ENCODE results near the gene MCOLN1. TPM values are rescaled to one million over a fixed set of nuclear protein-coding genes. Genes with fewer than 3 reads are reported as not detected.

The MCOLN1 gene
- total and polyA plus RNA-seq, 2 donors (not counting 3 experiments of a cell fraction or from before 2014, with no cell fraction given), result 23.0 to 60.9 TPM

DNA sequence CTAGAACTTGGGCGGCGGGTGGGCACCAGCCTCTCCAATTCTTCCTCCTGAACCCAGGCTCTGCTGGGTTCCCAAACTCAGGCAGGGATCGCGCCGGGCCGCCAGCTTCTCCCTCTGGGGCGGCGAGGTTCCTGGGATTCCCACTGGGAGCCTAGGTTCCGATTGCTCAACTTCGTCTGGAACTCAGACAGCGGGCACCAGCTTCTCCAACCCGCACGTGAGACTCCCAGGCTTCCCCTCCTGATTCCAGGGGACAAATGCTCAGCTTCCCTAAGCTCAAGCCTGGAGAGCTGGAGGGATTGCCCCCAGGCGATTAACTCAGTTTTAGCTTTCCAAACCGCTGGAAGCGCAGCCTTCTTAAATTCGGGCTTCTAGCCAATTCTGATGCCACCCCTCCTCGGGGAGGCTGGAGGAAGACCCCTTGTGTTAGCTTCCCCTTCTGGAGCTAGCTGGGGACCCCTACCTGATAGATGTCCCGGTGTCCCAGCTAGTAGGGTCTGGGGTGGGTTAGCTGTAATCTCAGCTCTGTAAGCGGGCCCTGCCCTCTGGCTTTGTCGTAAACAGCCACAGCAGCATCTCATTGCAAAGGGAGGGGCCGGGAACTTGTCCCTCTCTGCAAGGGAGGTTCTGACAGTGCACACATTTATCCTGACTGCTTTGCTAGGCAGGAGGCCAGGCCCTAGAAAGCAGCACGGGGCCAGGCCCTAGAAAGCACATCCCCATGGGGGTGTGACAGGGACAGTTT lies 671 bp downstream of the MCOLN1 start:
- Histone ChIP-seq H2AFZ (ENCODE audit: low read depth, low read length) (peak overlapping the region; percentile 54), H3K27me3 (ENCODE audit: control insufficient read depth in 2 of 2, insufficient read depth in 2 of 2, low read length in 2 of 2) (no peaks in the 10 kb centered on the region), H3K36me3 (ENCODE audit: control insufficient read depth in 2 of 2, extremely low read depth in 1 of 2, insufficient read depth in 2 of 2, low read length in 2 of 2) (peaks cover 0 to 16% of the 10 kb centered on the region in 2 experiments), H3K9me3 (replicated peaks; ENCODE audit: control insufficient read depth, insufficient read depth, low read length) (no peaks in the 10 kb centered on the region), H3K9ac (replicated peaks; ENCODE audit: extremely low read depth, insufficient read depth, low read length) (peak overlapping the region; percentile 78), H3K79me2 (ENCODE audit: control insufficient read depth, insufficient read depth, low read length) (peaks cover 8% of the 10 kb centered on the region), H4K20me1 (replicated peaks; ENCODE audit: control insufficient read depth, extremely low read depth, insufficient read depth, low read length) (no peaks in the 10 kb centered on the region), H3K9me1 (replicated peaks; ENCODE audit: control insufficient read depth, extremely low read depth, insufficient read depth, low read length) (no peaks in the 10 kb centered on the region), H3K27ac (ENCODE audit: insufficient read depth, low read depth, low read length) (peak overlapping the region; percentile 4), H3K4me3 (replicated peaks in 1 of 3; ENCODE audit: insufficient read depth in 1 of 3, low read depth in 1 of 3, low read length in 3 of 3) (peak overlapping the region; percentile 64 to 94 (median 81)), H3K4me2 (ENCODE audit: insufficient read depth, low read length) (peak overlapping the region; percentile 97), H3K4me1 (ENCODE audit: control insufficient read depth, extremely low read depth, insufficient read depth, low read length) (peaks cover 16% of the 10 kb centered on the region)
- DNase-seq (ENCODE audit: low read depth, low spot score), result no peak
- dilution Hi-C loops (cut with MboI; ENCODE audit: extremely low pct_ligation_motif_present, low sequenced_read_pairs) (no loop called here), intact Hi-C loops (cut with micrococcal nuclease) (loop anchor here (1.0 to 5.0 kb wide), 2 partner anchors 11 to 36 kb away; partner anchors contain the start of gene PEX11G)
- TF ChIP-seq FOS (IDR thresholded peaks at IDR 0.05; ENCODE audit: borderline replicate concordance, insufficient read depth, low read length) (no peak), POLR2A (IDR thresholded peaks at IDR 0.05; ENCODE audit: low read depth, low read length) (no peak), EZH2 (IDR thresholded peaks at IDR 0.05; ENCODE audit: borderline replicate concordance, low read depth, low read length, severe bottlenecking) (no peak), POLR2AphosphoS5 (IDR thresholded peaks at IDR 0.05; ENCODE audit: insufficient read depth, low read depth, low read length) (no peak), JUN (IDR thresholded peaks at IDR 0.05; ENCODE audit: borderline replicate concordance, insufficient read depth, insufficient read length, low read depth) (no peak), GATA2 (IDR thresholded peaks at IDR 0.05; ENCODE audit: insufficient read depth, insufficient read length, low read depth, low read length) (no peak), MYC (IDR thresholded peaks at IDR 0.05; ENCODE audit: low read depth, low read length) (no peak)
- TF ChIP-seq, protein P1, sequence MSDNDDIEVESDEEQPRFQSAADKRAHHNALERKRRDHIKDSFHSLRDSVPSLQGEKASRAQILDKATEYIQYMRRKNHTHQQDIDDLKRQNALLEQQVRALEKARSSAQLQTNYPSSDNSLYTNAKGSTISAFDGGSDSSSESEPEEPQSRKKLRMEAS (IDR thresholded peaks at IDR 0.05; ENCODE audit: insufficient read depth, insufficient read length), result no peak
- TF ChIP-seq, protein P2, sequence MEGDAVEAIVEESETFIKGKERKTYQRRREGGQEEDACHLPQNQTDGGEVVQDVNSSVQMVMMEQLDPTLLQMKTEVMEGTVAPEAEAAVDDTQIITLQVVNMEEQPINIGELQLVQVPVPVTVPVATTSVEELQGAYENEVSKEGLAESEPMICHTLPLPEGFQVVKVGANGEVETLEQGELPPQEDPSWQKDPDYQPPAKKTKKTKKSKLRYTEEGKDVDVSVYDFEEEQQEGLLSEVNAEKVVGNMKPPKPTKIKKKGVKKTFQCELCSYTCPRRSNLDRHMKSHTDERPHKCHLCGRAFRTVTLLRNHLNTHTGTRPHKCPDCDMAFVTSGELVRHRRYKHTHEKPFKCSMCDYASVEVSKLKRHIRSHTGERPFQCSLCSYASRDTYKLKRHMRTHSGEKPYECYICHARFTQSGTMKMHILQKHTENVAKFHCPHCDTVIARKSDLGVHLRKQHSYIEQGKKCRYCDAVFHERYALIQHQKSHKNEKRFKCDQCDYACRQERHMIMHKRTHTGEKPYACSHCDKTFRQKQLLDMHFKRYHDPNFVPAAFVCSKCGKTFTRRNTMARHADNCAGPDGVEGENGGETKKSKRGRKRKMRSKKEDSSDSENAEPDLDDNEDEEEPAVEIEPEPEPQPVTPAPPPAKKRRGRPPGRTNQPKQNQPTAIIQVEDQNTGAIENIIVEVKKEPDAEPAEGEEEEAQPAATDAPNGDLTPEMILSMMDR (IDR thresholded peaks at IDR 0.05; ENCODE audit: extremely low read depth in 1 of 2, insufficient read depth in 1 of 2, low read depth in 1 of 2, low read length in 2 of 2), result no peak
- CTCF ChIA-PET, result interaction anchor here (0.7 to 2.8 kb wide), 11 partner anchors 10 to 424 kb away, joined by 3 to 11 read pairs (median 5); partner anchors contain the start of genes PNPLA6 and TRAPPC5
- TSS peak; percentile 22 for BruUV-seq (replicated peaks)
- POLR2A ChIA-PET, result interaction anchor here (0.6 to 1.5 kb wide), 2 partner anchors 10 to 11 kb away, joined by 3 to 4 read pairs; no protein-coding TSS in a partner anchor
- FAIRE-seq, result no peak
